ENCODE data around the gene TRABD2B.

GRCh38 chr1:47725000-47725473 lies 272.1 kb downstream of the TRABD2B start:
- TF ChIP-seq GABPA (IDR thresholded peaks at IDR 0.05 in 1 of 2, conservative IDR thresholded peaks at IDR 0.05 in 1 of 2) (no peak), CTCF (IDR thresholded peaks at IDR 0.05; ENCODE audit: low read depth, low read length, missing input control) (no peak), REST (IDR thresholded peaks at IDR 0.05) (no peak), MAX (IDR thresholded peaks at IDR 0.05) (no peak), TAF1 (conservative IDR thresholded peaks at IDR 0.05) (no peak), SP1 (IDR thresholded peaks at IDR 0.05) (no peak), ZBTB33 (IDR thresholded peaks at IDR 0.05) (no peak), YY1 (IDR thresholded peaks at IDR 0.05) (no peak), JUND (IDR thresholded peaks at IDR 0.05) (no peak), HNF4G (IDR thresholded peaks at IDR 0.05) (no peak), NR2F2 (IDR thresholded peaks at IDR 0.05) (no peak)
